Thoracic aorta (tissue), 2 donors: Measurements from ENCODE around the gene THRB. TPM values are rescaled to one million over a fixed set of nuclear protein-coding genes. Genes with fewer than 3 reads are reported as not detected.
A peak's percentile ranks its signal among the peaks of the same experiment; 100 is the strongest.

Source experiments
- ATAC-seq: fragments of 150-250 bp; one replicate; pipeline ENCODE4 v1.8.0; 2017; ENCODE audit warnings: low read depth; ENCODE audit not compliant: insufficient number of reproducible peaks, low FRiP score
- DNase-seq: peaks from one replicate; pipeline ENCODE4 v3.0.0-alpha.2; 2020; ENCODE audit warnings: low spot score
- H3K27ac ChIP-seq, 2 donors: fragments of 200-600 bp; sonication (generic); 1 replicate in 1 of 2; 2 replicates in 1 of 2; pipeline ENCODE4 v1.5.1; 2016; ENCODE audit warnings: mild to moderate bottlenecking in 2 of 2, moderate library complexity in 2 of 2
- H3K27me3 ChIP-seq: fragments of 200-600 bp; sonication (generic); replicated peaks from 2 replicates; pipeline ENCODE4 v1.6.0; 2016; ENCODE audit warnings: mild to moderate bottlenecking; ENCODE audit not compliant: insufficient read depth
- H3K36me3 ChIP-seq: fragments of 200-600 bp; sonication (generic); one replicate; pipeline ENCODE4 v1.5.1; 2016
- H3K4me1 ChIP-seq, 2 donors: fragments of 200-600 bp; sonication (generic); 1 replicate in 1 of 2; 2 replicates in 1 of 2; pipeline versions ENCODE4 v1.5.1 to v1.6.0; 2016; ENCODE audit warnings: low read depth in 2 of 2, mild to moderate bottlenecking in 1 of 2; ENCODE audit not compliant: control insufficient read depth in 1 of 2
- H3K4me3 ChIP-seq: fragments of 200-600 bp; sonication (generic); 2 replicates; pipeline ENCODE4 v1.5.1; 2016; ENCODE audit warnings: mild to moderate bottlenecking
- H3K9me3 ChIP-seq: fragments of 200-600 bp; sonication (generic); 2 replicates; pipeline ENCODE4 v1.5.1; 2016
- CTCF ChIP-seq: fragments of 200-600 bp; sonication (generic); IDR thresholded peaks from one replicate; pipeline ENCODE4 v1.5.1; 2019; ENCODE audit warnings: antibody characterized with exemption
- total RNA-seq, 2 donors: library from RNA; depleted of rRNA; stranded (reverse); fragments of >200 nt; gene quantifications; one replicate each; pipeline versions ENCODE4 v1.1.0 to v1.2.3, GENCODE V29; 2016

Gene THRB
- total RNA-seq, 2 donors from 2014 or later = 40.3 to 65.6 TPM

- Histone ChIP-seq H3K27ac (no peak overlapping the region), H3K4me3 (no peak overlapping the region), H3K27me3 (no peaks in the 10 kb centered on the region), H3K9me3 (no peaks in the 10 kb centered on the region), H3K36me3 (peaks cover 5% of the 10 kb centered on the region), H3K4me1 (peaks cover 5 to 15% of the 10 kb centered on the region in 2 donors)
- DNase-seq = no peak
- no peak for ATAC-seq
- no peak for TF ChIP-seq CTCF
These were observed 174.0 kb downstream of the THRB start for GRCh38 chr3:24320601-24321000.

GRCh38 chr3:24318677-24319287 lies 175.9 kb downstream of the THRB start:
- Histone ChIP-seq H3K4me1 (peaks cover 5 to 31% of the 10 kb centered on the region in 2 donors), H3K9me3 (no peaks in the 10 kb centered on the region), H3K27me3 (no peaks in the 10 kb centered on the region), H3K36me3 (peaks cover 5% of the 10 kb centered on the region), H3K27ac (no peak overlapping the region), H3K4me3 (no peak overlapping the region)
- TF ChIP-seq CTCF = no peak
- no peak for ATAC-seq
- no peak for DNase-seq

GRCh38 chr3:24316887-24317383 lies 177.7 kb downstream of the THRB start:
- no peak for DNase-seq
- Histone ChIP-seq H3K9me3 (no peaks in the 10 kb centered on the region), H3K4me3 (no peak overlapping the region), H3K27ac (peak overlapping the region; percentile 10 to 25), H3K4me1 (peaks cover 8 to 50% of the 10 kb centered on the region in 2 donors), H3K36me3 (peaks cover 5% of the 10 kb centered on the region), H3K27me3 (no peaks in the 10 kb centered on the region)
- no peak for ATAC-seq
- TF ChIP-seq CTCF = no peak

- TF ChIP-seq CTCF = no peak
- Histone ChIP-seq H3K27me3 (no peaks in the 10 kb centered on the region), H3K27ac (peak overlapping the region in 1 of 2 donors; percentile 25), H3K4me3 (no peak overlapping the region), H3K36me3 (peaks cover 5% of the 10 kb centered on the region), H3K9me3 (no peaks in the 10 kb centered on the region), H3K4me1 (peaks cover 14 to 51% of the 10 kb centered on the region in 2 donors)
- no peak for ATAC-seq
- DNase-seq = no peak
These were observed 178.7 kb downstream of the THRB start for GRCh38 chr3:24315971-24316370.

- no peak for ATAC-seq
- no peak overlapping the region for H3K27ac ChIP-seq
- no peak for TF ChIP-seq CTCF
These were observed 179.3 kb downstream of the THRB start for GRCh38 chr3:24315356-24315755.

More at GRCh38 chr3:24315356-24315755, 179.3 kb downstream of the THRB start:
- Histone ChIP-seq H3K9me3 (no peaks in the 10 kb centered on the region), H3K4me1 (peaks cover 14 to 51% of the 10 kb centered on the region in 2 donors), H3K27me3 (no peaks in the 10 kb centered on the region), H3K4me3 (no peak overlapping the region), H3K36me3 (peaks cover 5% of the 10 kb centered on the region)
- no peak for DNase-seq
